ENCODE results near the gene IKBIP.
"Not testable (repeated sequence)": the region's sequence is repeated elsewhere in the genome, so short reads cannot be mapped to it uniquely, and the experiment has no call there.

The IKBIP gene

GRCh38 chr12:98587084-98587483, 57.5 kb downstream of the IKBIP start:
- Histone ChIP-seq H3K27ac (ENCODE audit: low read length) (no peak overlapping the region), H3K27me3 (ENCODE audit: insufficient read depth, low read length) (no peaks in the 10 kb centered on the region), H3K9me3 (ENCODE audit: insufficient read depth, low read depth, low read length) (no peaks in the 10 kb centered on the region), H3K4me3 (ENCODE audit: low read length) (no peak overlapping the region), H3K36me3 (ENCODE audit: insufficient read depth, low read depth, low read length) (no peaks in the 10 kb centered on the region), H3K9ac (ENCODE audit: low read depth, low read length) (no peak overlapping the region), H3K4me1 (ENCODE audit: insufficient read depth, low read length) (no peaks in the 10 kb centered on the region)

GRCh38 chr12:98582093-98582492, 62.5 kb downstream of the IKBIP start:
- no peaks in the 10 kb centered on the region for H3K4me1 ChIP-seq (ENCODE audit: insufficient read depth, low read length)
- H3K27ac ChIP-seq (ENCODE audit: low read length) = no peak overlapping the region
- H3K9me3 ChIP-seq (ENCODE audit: insufficient read depth, low read depth, low read length) = no peaks in the 10 kb centered on the region
- H3K36me3 ChIP-seq (ENCODE audit: insufficient read depth, low read depth, low read length) = no peaks in the 10 kb centered on the region
- no peaks in the 10 kb centered on the region for H3K27me3 ChIP-seq (ENCODE audit: insufficient read depth, low read length)
- H3K9ac ChIP-seq (ENCODE audit: low read depth, low read length) = no peak overlapping the region
- H3K4me3 ChIP-seq (ENCODE audit: low read length) = no peak overlapping the region

DNA sequence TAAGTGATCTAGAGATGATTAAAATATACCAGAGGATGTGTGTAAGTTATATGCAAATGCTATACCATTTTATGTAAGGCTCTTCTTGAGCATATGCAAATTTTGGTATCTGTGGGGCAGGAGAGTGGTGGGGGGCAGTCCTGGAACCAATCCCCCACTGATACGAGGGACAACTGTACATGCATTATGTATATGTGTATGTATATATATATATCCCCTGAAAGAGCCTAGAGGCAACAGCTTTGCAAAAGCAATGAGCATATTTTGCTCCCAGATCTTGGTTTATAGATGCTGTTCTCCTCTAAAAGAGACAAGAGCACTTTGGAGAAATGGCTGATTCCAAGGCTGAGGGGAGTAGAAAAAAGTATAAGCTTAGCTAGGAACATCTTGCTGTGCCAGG, 63.5 kb downstream of the IKBIP start:
- no peaks in the 10 kb centered on the region for H3K36me3 ChIP-seq (ENCODE audit: insufficient read depth, low read depth, low read length)
- no peak overlapping the region for H3K9ac ChIP-seq (ENCODE audit: low read depth, low read length)
- H3K9me3 ChIP-seq (ENCODE audit: insufficient read depth, low read depth, low read length) = no peaks in the 10 kb centered on the region
- H3K4me3 ChIP-seq (ENCODE audit: low read length) = no peak overlapping the region
- H3K27me3 ChIP-seq (ENCODE audit: insufficient read depth, low read length) = no peaks in the 10 kb centered on the region
- no peak overlapping the region for H3K27ac ChIP-seq (ENCODE audit: low read length)
- no peaks in the 10 kb centered on the region for H3K4me1 ChIP-seq (ENCODE audit: insufficient read depth, low read length)

GRCh38 chr12:98580695-98581094, 63.9 kb downstream of the IKBIP start:
- H3K27ac ChIP-seq (ENCODE audit: low read length) = no peak overlapping the region
- no peaks in the 10 kb centered on the region for H3K36me3 ChIP-seq (ENCODE audit: insufficient read depth, low read depth, low read length)
- no peak overlapping the region for H3K4me3 ChIP-seq (ENCODE audit: low read length)
- no peaks in the 10 kb centered on the region for H3K4me1 ChIP-seq (ENCODE audit: insufficient read depth, low read length)
- no peaks in the 10 kb centered on the region for H3K9me3 ChIP-seq (ENCODE audit: insufficient read depth, low read depth, low read length)
- no peaks in the 10 kb centered on the region for H3K27me3 ChIP-seq (ENCODE audit: insufficient read depth, low read length)
- H3K9ac ChIP-seq (ENCODE audit: low read depth, low read length) = no peak overlapping the region

DNA sequence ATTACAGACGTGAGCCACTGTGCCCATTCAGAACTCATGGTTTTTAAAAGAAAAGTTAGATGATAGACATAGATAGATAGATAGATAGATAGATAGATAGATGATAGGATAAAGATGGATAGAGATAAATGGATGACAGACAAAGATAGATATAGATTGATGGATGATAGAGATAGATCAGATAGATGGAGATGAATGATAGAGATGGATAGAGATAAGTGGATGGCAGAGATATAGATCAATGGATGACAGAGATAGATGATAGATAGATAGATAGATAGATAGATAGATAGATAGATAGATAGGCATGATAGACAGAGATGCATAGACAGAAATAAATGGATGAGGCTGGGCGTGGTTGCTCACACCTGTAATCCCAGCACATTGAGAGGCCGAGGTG, 64.8 kb downstream of the IKBIP start:
- Histone ChIP-seq H3K4me3 (ENCODE audit: low read length) (no peak overlapping the region), H3K4me1 (ENCODE audit: insufficient read depth, low read length) (no peaks in the 10 kb centered on the region), H3K9me3 (ENCODE audit: insufficient read depth, low read depth, low read length) (no peaks in the 10 kb centered on the region)

GRCh38 chr12:98579347-98579746, 65.2 kb downstream of the IKBIP start:
- no peaks in the 10 kb centered on the region for H3K9me3 ChIP-seq (ENCODE audit: insufficient read depth, low read depth, low read length)
- H3K4me3 ChIP-seq (ENCODE audit: low read length) = no peak overlapping the region
- no peak overlapping the region for H3K9ac ChIP-seq (ENCODE audit: low read depth, low read length)
- H3K27ac ChIP-seq (ENCODE audit: low read length) = no peak overlapping the region
- H3K27me3 ChIP-seq (ENCODE audit: insufficient read depth, low read length) = no peaks in the 10 kb centered on the region
- H3K36me3 ChIP-seq (ENCODE audit: insufficient read depth, low read depth, low read length) = no peaks in the 10 kb centered on the region
- H3K4me1 ChIP-seq (ENCODE audit: insufficient read depth, low read length) = no peaks in the 10 kb centered on the region

More for the DNA sequence above, 64.8 kb downstream of the IKBIP start:
- Histone ChIP-seq H3K9ac (ENCODE audit: low read depth, low read length) (no peak overlapping the region), H3K36me3 (ENCODE audit: insufficient read depth, low read depth, low read length) (no peaks in the 10 kb centered on the region), H3K27me3 (ENCODE audit: insufficient read depth, low read length) (no peaks in the 10 kb centered on the region), H3K27ac (ENCODE audit: low read length) (no peak overlapping the region)

DNA sequence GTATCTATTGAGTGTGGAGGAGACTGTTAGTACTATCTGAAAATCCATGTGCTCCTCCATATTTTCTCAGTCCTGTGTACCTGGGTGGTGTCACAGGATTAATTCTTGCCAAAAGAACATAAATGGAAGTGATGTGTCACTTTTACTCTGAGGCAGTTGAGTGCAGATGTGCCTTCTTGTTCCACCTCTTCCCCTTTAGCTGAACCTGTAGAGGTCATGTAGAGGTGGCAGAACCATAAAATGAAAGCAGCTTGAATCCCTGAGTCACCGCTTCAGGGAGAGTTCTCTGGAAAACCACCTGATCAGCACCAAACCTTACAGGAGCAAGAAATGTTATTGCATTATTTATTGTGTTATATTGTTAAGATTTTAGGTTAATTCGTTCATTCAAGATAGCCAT, 65.8 kb downstream of the IKBIP start:
- no peak overlapping the region for H3K27ac ChIP-seq (ENCODE audit: low read length)

DNA sequence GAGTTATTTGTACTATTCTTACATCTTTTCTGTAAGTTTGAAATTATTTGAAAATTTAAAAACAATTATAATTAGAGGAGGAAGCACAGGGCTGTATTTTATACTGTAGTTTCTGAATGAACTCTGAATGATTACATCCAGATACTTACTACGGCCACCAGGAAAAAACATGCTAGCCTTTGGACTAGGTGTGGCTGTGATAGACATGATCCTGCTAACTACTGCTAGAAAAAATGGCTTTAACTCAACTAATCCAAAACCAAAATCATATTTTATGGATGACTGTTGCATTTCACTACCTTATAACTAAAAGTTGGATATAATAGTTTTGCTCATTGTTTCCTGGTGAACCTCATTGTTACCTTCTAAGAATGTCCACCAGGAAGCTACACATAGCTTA, 66.2 kb downstream of the IKBIP start:
- H3K4me1 ChIP-seq (ENCODE audit: insufficient read depth, low read length) = no peaks in the 10 kb centered on the region
- H3K9ac ChIP-seq (ENCODE audit: low read depth, low read length) = no peak overlapping the region
- no peaks in the 10 kb centered on the region for H3K27me3 ChIP-seq (ENCODE audit: insufficient read depth, low read length)
- H3K27ac ChIP-seq (ENCODE audit: low read length) = no peak overlapping the region
- H3K4me3 ChIP-seq (ENCODE audit: low read length) = no peak overlapping the region
- H3K9me3 ChIP-seq (ENCODE audit: insufficient read depth, low read depth, low read length) = no peaks in the 10 kb centered on the region
- H3K36me3 ChIP-seq (ENCODE audit: insufficient read depth, low read depth, low read length) = no peaks in the 10 kb centered on the region

More for the DNA sequence above, 65.8 kb downstream of the IKBIP start:
- H3K9ac ChIP-seq (ENCODE audit: low read depth, low read length) = no peak overlapping the region
- H3K36me3 ChIP-seq (ENCODE audit: insufficient read depth, low read depth, low read length) = no peaks in the 10 kb centered on the region
- no peaks in the 10 kb centered on the region for H3K27me3 ChIP-seq (ENCODE audit: insufficient read depth, low read length)
- no peak overlapping the region for H3K4me3 ChIP-seq (ENCODE audit: low read length)
- H3K4me1 ChIP-seq (ENCODE audit: insufficient read depth, low read length) = no peaks in the 10 kb centered on the region
- H3K9me3 ChIP-seq (ENCODE audit: insufficient read depth, low read depth, low read length) = no peaks in the 10 kb centered on the region

DNA sequence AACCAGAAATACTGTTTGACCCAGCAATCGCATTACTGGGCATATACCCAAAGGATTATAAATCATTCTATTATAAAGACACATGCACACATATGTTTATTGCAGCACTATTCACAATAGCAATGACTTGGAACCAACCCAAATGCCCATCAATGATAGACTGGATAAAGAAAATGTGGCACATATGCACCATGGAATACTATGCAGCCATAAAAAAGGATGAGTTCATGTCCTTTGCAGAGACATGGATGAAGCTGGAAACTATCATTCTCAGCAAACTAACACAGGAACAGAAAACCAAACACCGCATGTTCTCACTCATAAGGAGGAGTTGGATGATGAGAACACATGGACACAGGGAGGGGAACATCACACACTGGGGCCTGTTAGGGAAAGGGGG, 67.8 kb downstream of the IKBIP start:
- H3K4me1 ChIP-seq (ENCODE audit: insufficient read depth, low read length); H3K4me3 ChIP-seq (ENCODE audit: low read length); H3K9me3 ChIP-seq (ENCODE audit: insufficient read depth, low read depth, low read length); H3K36me3 ChIP-seq (ENCODE audit: insufficient read depth, low read depth, low read length); H3K9ac ChIP-seq (ENCODE audit: low read depth, low read length); H3K27me3 ChIP-seq (ENCODE audit: insufficient read depth, low read length); H3K27ac ChIP-seq (ENCODE audit: low read length): not testable (repeated sequence)

DNA sequence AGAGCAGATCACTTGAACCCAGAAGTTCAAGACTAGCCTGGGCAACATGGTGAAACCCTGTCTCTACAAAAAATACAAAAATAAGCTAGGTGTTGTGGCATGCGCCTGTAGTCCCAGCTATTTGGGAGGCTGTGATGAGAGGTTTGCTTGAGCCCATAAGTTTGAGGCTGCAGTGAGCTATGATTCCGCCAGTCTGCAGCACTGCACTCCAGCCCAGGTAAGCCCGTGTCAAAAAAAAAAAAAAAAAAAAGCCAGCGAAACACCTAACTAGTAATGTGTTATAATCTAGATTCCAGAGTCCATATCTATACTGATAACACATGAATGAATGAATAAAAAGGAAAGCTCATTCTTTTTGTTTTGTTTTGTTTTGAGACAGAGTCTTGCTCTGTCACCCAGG, 69.6 kb downstream of the IKBIP start:
- H3K36me3 ChIP-seq (ENCODE audit: insufficient read depth, low read depth, low read length) = no peaks in the 10 kb centered on the region
- H3K27ac ChIP-seq (ENCODE audit: low read length) = no peak overlapping the region
- H3K4me1 ChIP-seq (ENCODE audit: insufficient read depth, low read length) = no peaks in the 10 kb centered on the region
- no peaks in the 10 kb centered on the region for H3K27me3 ChIP-seq (ENCODE audit: insufficient read depth, low read length)
- H3K9me3 ChIP-seq (ENCODE audit: insufficient read depth, low read depth, low read length) = no peaks in the 10 kb centered on the region
- H3K9ac ChIP-seq (ENCODE audit: low read depth, low read length) = no peak overlapping the region
- no peak overlapping the region for H3K4me3 ChIP-seq (ENCODE audit: low read length)

Measured in iPS-20b (cell line).